Measurements from ENCODE around the gene STBD1.

- TF ChIP-seq CTCF (IDR thresholded peaks at IDR 0.05; ENCODE audit: low read depth, low read length) (no peak), EZH2phosphoT487 (IDR thresholded peaks at IDR 0.05; ENCODE audit: low read depth) (no peak)
These were observed 9.6 kb downstream of the STBD1 start for GRCh38 chr4:76316131-76316530.
